Spleen (tissue), 7 donors: ENCODE measurements around the gene CDYL2.

Experiments used
- CTCF ChIP-seq, 11 experiments: fragments of 200-600 bp in 7 of 11; fragments of 450-650 bp in 4 of 11; sonication (generic) in 4 of 11; IDR thresholded peaks in 8 of 11; conservative IDR thresholded peaks in 3 of 11; 1 replicate in 7 of 11; 2 replicates in 4 of 11; pipeline versions ENCODE4 v1.4.0 to v1.8.0; 2016 to 2021; ENCODE audit warnings: antibody characterized with exemption in 11 of 11, inconsistent platforms in 4 of 11, mild to moderate bottlenecking in 1 of 11
- POLR2A ChIP-seq, 3 donors: fragments of 450-650 bp; IDR thresholded peaks; one replicate each; pipeline ENCODE4 v1.5.1; 2017; ENCODE audit warnings: antibody characterized with exemption in 3 of 3, mild to moderate bottlenecking in 1 of 3
- POLR2AphosphoS5 ChIP-seq, 3 donors: sonication (generic); formaldehyde crosslinking; IDR thresholded peaks; one replicate each; pipeline ENCODE4 v1.5.1; 2017; ENCODE audit warnings: antibody characterized with exemption in 3 of 3
- donor health status: DM: no; HTN: no; CAD: no; lungs with moderate emphysema.
- donor health status: DM: no; HTN: no; CAD: no.
- donor health status: DM: no; HTN: no; CAD: no.

GRCh38 chr16:80559369-80559768 is 245.0 kb downstream of the CDYL2 start:
- TF ChIP-seq POLR2A (IDR thresholded peaks at IDR 0.05) (no peak), CTCF (IDR thresholded peaks at IDR 0.05 in 8 of 11, conservative IDR thresholded peaks at IDR 0.05 in 3 of 11) (no peak), POLR2AphosphoS5 (IDR thresholded peaks at IDR 0.05) (no peak)
